AG04449 (cell line): Measurements from ENCODE around the gene PRKCI.

Experiments
- CTCF ChIA-PET: fragments of 350-600 bp; formaldehyde crosslinking; extraction: SDS; loops from one replicate; lab custom pipeline; 2021; ENCODE audit warnings: antibody characterized with exemption; lab: Yijun Ruan, JAX
- POLR2A ChIA-PET: fragments of 400-600, 350-600 bp; formaldehyde crosslinking; extraction: SDS; loops from one replicate; lab custom pipeline; 2020; ENCODE audit warnings: antibody characterized with exemption, inconsistent platforms; lab: Yijun Ruan, JAX
- DNase-seq: peaks from one replicate; pipeline ENCODE4 v3.0.0-alpha.2; 2010; ENCODE audit warnings: low read depth, low spot score
- H3K4me3 ChIP-seq: 2 replicates; pipeline ENCODE4 v1.5.1; 2011; ENCODE audit warnings: low read depth, mild to moderate bottlenecking, control low read depth, low read length
- CTCF ChIP-seq: IDR thresholded peaks from one replicate; pipeline ENCODE4 v1.5.1; 2011; ENCODE audit warnings: mild to moderate bottlenecking, moderate library complexity, low read length, control low read depth, inconsistent platforms; ENCODE audit not compliant: insufficient read depth; ENCODE audit errors: missing control alignments

Gene PRKCI

GRCh38 chr3:170350515-170351413, 128.5 kb downstream of the PRKCI start:
- POLR2A ChIA-PET = no interaction called here
- no peak for TF ChIP-seq CTCF
- no peak for DNase-seq
- CTCF ChIA-PET = interaction anchor here (0.7 kb wide), 1 partner anchor 39 kb away, joined by 3 read pairs; no protein-coding TSS in a partner anchor
- H3K4me3 ChIP-seq = no peak overlapping the region

- TF ChIP-seq CTCF = no peak
- CTCF ChIA-PET = no interaction called here
- no peak overlapping the region for H3K4me3 ChIP-seq
- no peak for DNase-seq
- POLR2A ChIA-PET = no interaction called here
Measured at GRCh38 chr3:170352936-170353335, 130.7 kb downstream of the PRKCI start.

- TF ChIP-seq CTCF = no peak
- ChIA-PET CTCF (no interaction called here), POLR2A (no interaction called here)
- DNase-seq = no peak
- no peak overlapping the region for H3K4me3 ChIP-seq
Measured at GRCh38 chr3:170353485-170353884, 131.3 kb downstream of the PRKCI start.

GRCh38 chr3:170354760-170355159, 132.5 kb downstream of the PRKCI start:
- no peak overlapping the region for H3K4me3 ChIP-seq
- POLR2A ChIA-PET = no interaction called here
- DNase-seq = no peak
- CTCF ChIA-PET = no interaction called here
- no peak for TF ChIP-seq CTCF
